Measurements from ENCODE around the gene PRLR.

The PRLR gene

GRCh38 chr5:35066260-35066795 lies 164.0 kb downstream of the PRLR start:
- TF ChIP-seq CTCF (IDR thresholded peaks at IDR 0.05; ENCODE audit: low read length) (no peak), EZH2 (optimal IDR thresholded peaks at IDR 0.05; ENCODE audit: low read depth, low read length) (no peak), EZH2phosphoT487 (IDR thresholded peaks at IDR 0.05; ENCODE audit: low read length) (no peak)
- H3F3A ChIP-seq (ENCODE audit: insufficient read depth, low read length): no peaks in the 10 kb centered on the region
- H3K79me2 ChIP-seq (ENCODE audit: low read length): no peaks in the 10 kb centered on the region
- H3K9ac ChIP-seq (ENCODE audit: low read length): no peak overlapping the region
- no peaks in the 10 kb centered on the region for H3K27me3 ChIP-seq (replicated peaks; ENCODE audit: insufficient read depth, low read length)
- H3K9me2 ChIP-seq (replicated peaks; ENCODE audit: insufficient read depth, low read length): no peaks in the 10 kb centered on the region
- no peaks in the 10 kb centered on the region for H3K9me3 ChIP-seq (replicated peaks; ENCODE audit: insufficient read depth, low read length)
- H3K4me3 ChIP-seq (ENCODE audit: low read length): no peak overlapping the region
- no peak overlapping the region for H3K4me2 ChIP-seq (ENCODE audit: low read depth, low read length)
- H3K36me3 ChIP-seq (replicated peaks; ENCODE audit: insufficient read depth, low read length): no peaks in the 10 kb centered on the region
- no peak overlapping the region for H2AFZ ChIP-seq (ENCODE audit: low read length)
- no peak overlapping the region for H3K27ac ChIP-seq (ENCODE audit: low read length)
- no peaks in the 10 kb centered on the region for H4K20me1 ChIP-seq (ENCODE audit: insufficient read depth, low read length)
- no peaks in the 10 kb centered on the region for H3K4me1 ChIP-seq (ENCODE audit: low read length)
- DNase-seq: no peak

GRCh38 chr5:35063414-35063813 lies 166.9 kb downstream of the PRLR start:
- Histone ChIP-seq H3K27me3 (replicated peaks; ENCODE audit: insufficient read depth, low read length) (no peaks in the 10 kb centered on the region), H2AFZ (ENCODE audit: low read length) (no peak overlapping the region), H3K36me3 (replicated peaks; ENCODE audit: insufficient read depth, low read length) (no peaks in the 10 kb centered on the region)

GRCh38 chr5:35061211-35061770 lies 169.0 kb downstream of the PRLR start:
- Histone ChIP-seq H3K27me3 (replicated peaks; ENCODE audit: insufficient read depth, low read length) (no peaks in the 10 kb centered on the region), H3F3A (ENCODE audit: insufficient read depth, low read length) (no peaks in the 10 kb centered on the region), H3K9me2 (replicated peaks; ENCODE audit: insufficient read depth, low read length) (no peaks in the 10 kb centered on the region), H3K4me3 (ENCODE audit: low read length) (no peak overlapping the region), H3K9me3 (replicated peaks; ENCODE audit: insufficient read depth, low read length) (no peaks in the 10 kb centered on the region), H3K4me1 (ENCODE audit: low read length) (no peaks in the 10 kb centered on the region), H3K79me2 (ENCODE audit: low read length) (no peaks in the 10 kb centered on the region), H3K36me3 (replicated peaks; ENCODE audit: insufficient read depth, low read length) (no peaks in the 10 kb centered on the region), H3K9ac (ENCODE audit: low read length) (no peak overlapping the region), H3K27ac (ENCODE audit: low read length) (no peak overlapping the region), H2AFZ (ENCODE audit: low read length) (no peak overlapping the region), H4K20me1 (ENCODE audit: insufficient read depth, low read length) (no peaks in the 10 kb centered on the region), H3K4me2 (ENCODE audit: low read depth, low read length) (no peak overlapping the region)
- no peak for DNase-seq
- TF ChIP-seq EZH2 (optimal IDR thresholded peaks at IDR 0.05; ENCODE audit: low read depth, low read length) (no peak), EZH2phosphoT487 (IDR thresholded peaks at IDR 0.05; ENCODE audit: low read length) (no peak), CTCF (IDR thresholded peaks at IDR 0.05; ENCODE audit: low read length) (no peak)

More at GRCh38 chr5:35063414-35063813, 166.9 kb downstream of the PRLR start:
- no peaks in the 10 kb centered on the region for H3K9me2 ChIP-seq (replicated peaks; ENCODE audit: insufficient read depth, low read length)
- no peak overlapping the region for H3K9ac ChIP-seq (ENCODE audit: low read length)
- TF ChIP-seq EZH2phosphoT487 (IDR thresholded peaks at IDR 0.05; ENCODE audit: low read length): no peak
- no peak for TF ChIP-seq EZH2 (optimal IDR thresholded peaks at IDR 0.05; ENCODE audit: low read depth, low read length)
- TF ChIP-seq CTCF (IDR thresholded peaks at IDR 0.05; ENCODE audit: low read length): no peak
- H3F3A ChIP-seq (ENCODE audit: insufficient read depth, low read length): no peaks in the 10 kb centered on the region
- H3K79me2 ChIP-seq (ENCODE audit: low read length): no peaks in the 10 kb centered on the region
- DNase-seq: no peak
- H3K4me2 ChIP-seq (ENCODE audit: low read depth, low read length): no peak overlapping the region
- no peak overlapping the region for H3K4me3 ChIP-seq (ENCODE audit: low read length)
- H3K27ac ChIP-seq (ENCODE audit: low read length): no peak overlapping the region
- no peaks in the 10 kb centered on the region for H4K20me1 ChIP-seq (ENCODE audit: insufficient read depth, low read length)
- H3K4me1 ChIP-seq (ENCODE audit: low read length): no peaks in the 10 kb centered on the region
- H3K9me3 ChIP-seq (replicated peaks; ENCODE audit: insufficient read depth, low read length): no peaks in the 10 kb centered on the region

All from MM.1S (cell line).